Osteoblast (primary cell): Measurements from ENCODE around the gene SLC37A1. TPM values are rescaled to one million over a fixed set of nuclear protein-coding genes. Genes with fewer than 3 reads are reported as not detected.

Experiments
- DNase-seq: peaks from one replicate; pipeline ENCODE4 v3.0.0; 2011; ENCODE audit warnings: low spot score, mixed read lengths; ENCODE audit not compliant: insufficient read length; ENCODE audit errors: missing footprints
- H2AFZ ChIP-seq: 2 replicates; pipeline ENCODE4 v1.6.0; 2011; ENCODE audit warnings: mild to moderate bottlenecking, low read length
- H3K27ac ChIP-seq: 2 replicates; pipeline ENCODE4 v1.5.1; 2011; ENCODE audit warnings: mild to moderate bottlenecking, low read depth, low read length, moderate library complexity
- H3K27me3 ChIP-seq: 2 replicates; pipeline ENCODE4 v1.6.0; 2012; ENCODE audit warnings: mild to moderate bottlenecking, control low read depth, inconsistent platforms, low read length, moderate library complexity; ENCODE audit not compliant: insufficient read depth
- H3K36me3 ChIP-seq: 2 replicates; pipeline ENCODE4 v1.5.1; 2011; ENCODE audit warnings: mild to moderate bottlenecking, low read length, control low read depth, moderate library complexity; ENCODE audit not compliant: insufficient read depth
- H3K4me1 ChIP-seq: 2 replicates; pipeline ENCODE4 v1.5.1; 2011; ENCODE audit warnings: mild to moderate bottlenecking, low read length, control low read depth, moderate library complexity; ENCODE audit not compliant: insufficient read depth
- H3K4me2 ChIP-seq: 2 replicates; pipeline ENCODE4 v1.6.0; 2011; ENCODE audit warnings: mild to moderate bottlenecking, low read length; ENCODE audit not compliant: insufficient read depth
- H3K4me3 ChIP-seq: fragments of 200-600 bp; sonication (generic); 3 replicates; pipeline ENCODE4 v1.5.1; 2012; ENCODE audit warnings: mild to moderate bottlenecking, low read length, inconsistent platforms; ENCODE audit not compliant: insufficient read depth
- H3K79me2 ChIP-seq: 2 replicates; pipeline ENCODE4 v1.6.0; 2012; ENCODE audit warnings: mild to moderate bottlenecking, low read length, control low read depth, inconsistent platforms; ENCODE audit not compliant: insufficient read depth
- H3K9me3 ChIP-seq: 2 replicates; pipeline ENCODE4 v1.5.1; 2011; ENCODE audit warnings: low read depth, low read length, control low read depth
- H4K20me1 ChIP-seq: 2 replicates; pipeline ENCODE4 v1.6.0; 2012; ENCODE audit warnings: mild to moderate bottlenecking, low read length, control low read depth; ENCODE audit not compliant: insufficient read depth
- CTCF ChIP-seq: IDR thresholded peaks from 2 replicates; pipeline ENCODE4 v1.5.1; 2011; ENCODE audit warnings: mild to moderate bottlenecking, low read depth, low read length, moderate library complexity; ENCODE audit errors: extremely low read depth
- total RNA-seq: library from RNA; depleted of rRNA; stranded (reverse); fragments of >200 nt; gene quantifications from 2 replicates; pipeline ENCODE4 v1.2.3, GENCODE V29; 2012

The SLC37A1 gene
- total RNA-seq, 1 donor, result 6.9 TPM

- Histone ChIP-seq H3K4me2 (no peak overlapping the region), H3K36me3 (no peaks in the 10 kb centered on the region), H3K9me3 (no peaks in the 10 kb centered on the region), H3K27ac (no peak overlapping the region), H3K4me3 (no peak overlapping the region), H3K27me3 (no peaks in the 10 kb centered on the region), H4K20me1 (no peaks in the 10 kb centered on the region), H2AFZ (no peak overlapping the region), H3K4me1 (no peaks in the 10 kb centered on the region), H3K79me2 (no peaks in the 10 kb centered on the region)
- TF ChIP-seq CTCF, result no peak
- DNase-seq, result no peak
These were observed 37.2 kb downstream of the SLC37A1 start for GRCh38 chr21:42550817-42551216.

- H3K4me2 ChIP-seq, result no peak overlapping the region
- H3K36me3 ChIP-seq, result no peaks in the 10 kb centered on the region
- no peak for TF ChIP-seq CTCF
- no peak overlapping the region for H3K27ac ChIP-seq
- no peaks in the 10 kb centered on the region for H4K20me1 ChIP-seq
- no peaks in the 10 kb centered on the region for H3K9me3 ChIP-seq
- no peak for DNase-seq
- H2AFZ ChIP-seq, result no peak overlapping the region
- H3K4me3 ChIP-seq, result no peak overlapping the region
- no peaks in the 10 kb centered on the region for H3K4me1 ChIP-seq
- H3K79me2 ChIP-seq, result no peaks in the 10 kb centered on the region
- no peaks in the 10 kb centered on the region for H3K27me3 ChIP-seq
These were observed 39.0 kb downstream of the SLC37A1 start for GRCh38 chr21:42552407-42553336.

GRCh38 chr21:42553435-42553834 is 39.8 kb downstream of the SLC37A1 start:
- Histone ChIP-seq H3K9me3 (no peaks in the 10 kb centered on the region), H4K20me1 (no peaks in the 10 kb centered on the region), H3K27me3 (no peaks in the 10 kb centered on the region), H3K4me2 (no peak overlapping the region), H3K27ac (no peak overlapping the region), H3K4me1 (no peaks in the 10 kb centered on the region), H3K79me2 (no peaks in the 10 kb centered on the region), H2AFZ (no peak overlapping the region), H3K36me3 (no peaks in the 10 kb centered on the region), H3K4me3 (no peak overlapping the region)
- TF ChIP-seq CTCF, result no peak
- no peak for DNase-seq

- no peak for DNase-seq
- Histone ChIP-seq H3K79me2 (no peaks in the 10 kb centered on the region), H2AFZ (no peak overlapping the region), H3K9me3 (no peaks in the 10 kb centered on the region), H3K4me3 (no peak overlapping the region), H3K36me3 (no peaks in the 10 kb centered on the region), H3K27me3 (no peaks in the 10 kb centered on the region), H3K27ac (no peak overlapping the region), H4K20me1 (no peaks in the 10 kb centered on the region), H3K4me1 (no peaks in the 10 kb centered on the region), H3K4me2 (no peak overlapping the region)
- TF ChIP-seq CTCF, result no peak
These were observed 40.8 kb downstream of the SLC37A1 start for GRCh38 chr21:42554251-42554961.
